NCI-H1092 (cell line): ENCODE data around the gene TOP1.

Experiments used
- DNase-seq: peaks from one replicate; lab custom pipeline; 2025; lab: John Stamatoyannopoulos, UW

The TOP1 gene

GRCh38 chr20:41038149-41038877 lies 9.7 kb downstream of the TOP1 start:
- DNase-seq, result no peak

GRCh38 chr20:41038878-41039404 lies 10.3 kb downstream of the TOP1 start:
- DNase-seq, result no peak

- DNase-seq, result no peak
These were observed 12.2 kb downstream of the TOP1 start for GRCh38 chr20:41040855-41041254.

GRCh38 chr20:41041693-41042092 lies 13.1 kb downstream of the TOP1 start:
- no peak for DNase-seq

- no peak for DNase-seq
These were observed 15.9 kb downstream of the TOP1 start for GRCh38 chr20:41044409-41045062.

- DNase-seq, result no peak
These were observed 17.0 kb downstream of the TOP1 start for GRCh38 chr20:41045671-41046070.

GRCh38 chr20:41046716-41047115 lies 18.1 kb downstream of the TOP1 start:
- DNase-seq, result no peak

GRCh38 chr20:41047279-41047974 lies 18.8 kb downstream of the TOP1 start:
- no peak for DNase-seq

- DNase-seq, result no peak
These were observed 19.3 kb downstream of the TOP1 start for GRCh38 chr20:41047975-41048305.

- no peak for DNase-seq
These were observed 20.1 kb downstream of the TOP1 start for GRCh38 chr20:41048461-41049301.

- no peak for DNase-seq
These were observed 20.8 kb downstream of the TOP1 start for GRCh38 chr20:41049451-41049850.

GRCh38 chr20:41050361-41051008 lies 21.9 kb downstream of the TOP1 start:
- no peak for DNase-seq

- no peak for DNase-seq
These were observed 22.6 kb downstream of the TOP1 start for GRCh38 chr20:41051009-41051825.

- no peak for DNase-seq
These were observed 24.3 kb downstream of the TOP1 start for GRCh38 chr20:41052742-41053419.

- DNase-seq, result no peak
These were observed 25.6 kb downstream of the TOP1 start for GRCh38 chr20:41054070-41054846.

GRCh38 chr20:41054847-41055230 lies 26.2 kb downstream of the TOP1 start:
- no peak for DNase-seq

- DNase-seq, result no peak
These were observed 27.1 kb downstream of the TOP1 start for GRCh38 chr20:41055679-41056078.

GRCh38 chr20:41057999-41058673 lies 29.5 kb downstream of the TOP1 start:
- DNase-seq, result no peak
